ENCODE results near the gene EGFL6. TPM values are rescaled to one million over a fixed set of nuclear protein-coding genes. Genes with fewer than 3 reads are reported as not detected.
A peak's percentile ranks its signal among the peaks of the same experiment; 100 is the strongest.
"Not testable (repeated sequence)": the region's sequence is repeated elsewhere in the genome, so short reads cannot be mapped to it uniquely, and the experiment has no call there.

The EGFL6 gene
- total RNA-seq, 1 donor from 2014 or later, result 2.0 TPM

GRCh38 chrX:13662355-13662791 lies 93.0 kb downstream of the EGFL6 start:
- Mint-ChIP-seq H3K27me3 (ENCODE audit: insufficient read depth) (no peaks in the 10 kb centered on the region), H3K9me3 (no peaks in the 10 kb centered on the region), H3K36me3 (ENCODE audit: low read depth) (peaks cover 20% of the 10 kb centered on the region), H3K4me3 (no peak overlapping the region), H3K4me1 (ENCODE audit: low read depth) (peaks cover 9% of the 10 kb centered on the region), H3K27ac (no peak overlapping the region)
- DNase-seq (ENCODE audit: low spot score), result no peak
- intact Hi-C loops (cut with micrococcal nuclease), result no loop called here

DNA sequence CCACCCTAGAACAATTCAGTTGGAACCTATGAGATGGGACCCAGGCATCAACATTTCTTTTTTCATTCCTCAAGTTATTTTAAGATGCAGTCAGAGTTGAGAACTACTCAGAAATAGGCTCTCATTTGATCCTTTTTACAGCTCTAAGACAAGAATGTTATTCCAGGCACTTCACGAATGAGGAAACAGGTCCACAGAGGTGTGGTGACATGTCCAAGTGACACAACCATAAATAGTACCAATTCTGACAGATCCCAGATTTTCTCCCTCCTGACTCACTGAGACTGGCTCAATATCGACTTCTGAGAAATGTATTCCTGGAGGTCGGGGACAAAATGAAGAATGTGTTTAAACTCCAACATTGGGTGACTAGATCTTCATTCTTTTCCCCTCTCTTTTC lies 94.6 kb downstream of the EGFL6 start:
- intact Hi-C loops (cut with micrococcal nuclease), result no loop called here
- Mint-ChIP-seq H3K27ac (no peak overlapping the region), H3K27me3 (ENCODE audit: insufficient read depth) (no peaks in the 10 kb centered on the region)

GRCh38 chrX:13666836-13667235 lies 97.4 kb downstream of the EGFL6 start:
- peaks cover 13% of the 10 kb centered on the region for H3K4me1 Mint-ChIP-seq (ENCODE audit: low read depth)

More for the DNA sequence above, 94.6 kb downstream of the EGFL6 start:
- no peak overlapping the region for H3K4me3 Mint-ChIP-seq
- H3K9me3 Mint-ChIP-seq, result no peaks in the 10 kb centered on the region
- peaks cover 18% of the 10 kb centered on the region for H3K36me3 Mint-ChIP-seq (ENCODE audit: low read depth)
- DNase-seq (ENCODE audit: low spot score), result no peak
- peaks cover 3% of the 10 kb centered on the region for H3K4me1 Mint-ChIP-seq (ENCODE audit: low read depth)

GRCh38 chrX:13667919-13668318 lies 98.5 kb downstream of the EGFL6 start:
- Mint-ChIP-seq H3K27me3 (ENCODE audit: insufficient read depth) (no peaks in the 10 kb centered on the region), H3K36me3 (ENCODE audit: low read depth) (peaks cover 18% of the 10 kb centered on the region), H3K4me3 (no peak overlapping the region), H3K9me3 (no peaks in the 10 kb centered on the region), H3K27ac (no peak overlapping the region), H3K4me1 (ENCODE audit: low read depth) (peaks cover 13% of the 10 kb centered on the region)
- no peak for DNase-seq (ENCODE audit: low spot score)
- intact Hi-C loops (cut with micrococcal nuclease), result loop anchor here (5.0 kb wide), 1 partner anchor 64 kb away; the partner anchor contains the start of genes OFD1 and TRAPPC2

More at GRCh38 chrX:13666836-13667235, 97.4 kb downstream of the EGFL6 start:
- H3K27ac Mint-ChIP-seq, result no peak overlapping the region
- no peak for DNase-seq (ENCODE audit: low spot score)
- H3K9me3 Mint-ChIP-seq, result no peaks in the 10 kb centered on the region
- intact Hi-C loops (cut with micrococcal nuclease), result loop anchor here (5.0 kb wide), 1 partner anchor 65 kb away; the partner anchor contains the start of genes OFD1 and TRAPPC2
- no peak overlapping the region for H3K4me3 Mint-ChIP-seq
- peaks cover 17% of the 10 kb centered on the region for H3K36me3 Mint-ChIP-seq (ENCODE audit: low read depth)
- no peaks in the 10 kb centered on the region for H3K27me3 Mint-ChIP-seq (ENCODE audit: insufficient read depth)

- peaks cover 13% of the 10 kb centered on the region for H3K4me1 Mint-ChIP-seq (ENCODE audit: low read depth)
- H3K9me3 Mint-ChIP-seq, result no peaks in the 10 kb centered on the region
- intact Hi-C loops (cut with micrococcal nuclease), result loop anchor here (1.0 to 5.0 kb wide), 4 partner anchors 16 to 358 kb away; partner anchors contain the start of genes OFD1, RAB9A, TCEANC and TRAPPC2
- peaks cover 19% of the 10 kb centered on the region for H3K36me3 Mint-ChIP-seq (ENCODE audit: low read depth)
- H3K27ac Mint-ChIP-seq, result peak overlapping the region; percentile 90
- H3K4me3 Mint-ChIP-seq, result peak overlapping the region; percentile 47
- peak; percentile 29 for DNase-seq (ENCODE audit: low spot score)
- H3K27me3 Mint-ChIP-seq (ENCODE audit: insufficient read depth), result no peaks in the 10 kb centered on the region
These were observed 99.9 kb downstream of the EGFL6 start for GRCh38 chrX:13669246-13669737.

DNA sequence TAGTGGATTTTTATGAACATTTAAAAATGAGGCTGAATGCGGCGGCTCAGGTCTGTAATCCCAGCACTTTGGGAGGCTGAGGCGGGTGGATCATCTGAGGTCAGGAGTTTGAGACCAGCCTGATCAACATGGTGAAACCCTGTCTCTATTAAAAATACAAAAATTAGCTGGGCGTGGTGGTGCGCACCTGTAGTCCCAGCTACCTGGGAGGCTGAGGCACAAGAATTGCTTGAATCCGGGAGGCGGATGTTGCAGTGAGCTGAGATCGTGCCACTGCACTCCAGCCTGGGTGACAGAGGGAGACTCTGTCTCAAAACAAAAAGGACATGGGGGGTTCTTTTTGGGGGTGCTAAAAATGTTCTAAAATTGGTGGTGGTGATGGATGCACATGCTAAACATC lies 100.4 kb downstream of the EGFL6 start:
- not testable (repeated sequence) for H3K9me3 Mint-ChIP-seq; DNase-seq (ENCODE audit: low spot score); H3K27me3 Mint-ChIP-seq (ENCODE audit: insufficient read depth); H3K4me3 Mint-ChIP-seq
- intact Hi-C loops (cut with micrococcal nuclease), result loop anchor here (1.0 to 5.0 kb wide), 4 partner anchors 16 to 358 kb away; partner anchors contain the start of genes OFD1, RAB9A, TCEANC and TRAPPC2
- peak overlapping the region; percentile 90 for H3K27ac Mint-ChIP-seq
- peaks cover 19% of the 10 kb centered on the region for H3K36me3 Mint-ChIP-seq (ENCODE audit: low read depth)
- H3K4me1 Mint-ChIP-seq (ENCODE audit: low read depth), result peaks cover 13% of the 10 kb centered on the region

DNA sequence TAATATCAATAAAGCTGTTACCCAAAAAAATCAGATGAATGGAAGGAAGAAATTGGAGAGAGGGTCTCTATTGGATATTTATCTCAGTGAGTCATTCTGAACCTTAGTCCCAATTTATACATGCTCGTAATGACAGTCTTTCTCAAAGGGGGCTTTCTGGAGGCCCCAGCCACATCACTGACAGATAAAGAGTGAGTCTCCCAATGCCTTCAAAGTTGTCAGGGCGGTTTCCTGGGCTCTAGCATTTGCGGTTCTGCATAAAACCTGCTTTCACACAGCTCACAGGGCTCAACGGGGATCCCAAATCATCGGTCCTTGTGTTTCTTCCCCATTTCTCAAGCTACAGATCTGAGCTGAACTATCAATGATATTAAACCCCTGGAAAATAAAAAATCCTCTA lies 100.8 kb downstream of the EGFL6 start:
- no peak overlapping the region for H3K27ac Mint-ChIP-seq
- peaks cover 19% of the 10 kb centered on the region for H3K36me3 Mint-ChIP-seq (ENCODE audit: low read depth)
- intact Hi-C loops (cut with micrococcal nuclease), result no loop called here

DNA sequence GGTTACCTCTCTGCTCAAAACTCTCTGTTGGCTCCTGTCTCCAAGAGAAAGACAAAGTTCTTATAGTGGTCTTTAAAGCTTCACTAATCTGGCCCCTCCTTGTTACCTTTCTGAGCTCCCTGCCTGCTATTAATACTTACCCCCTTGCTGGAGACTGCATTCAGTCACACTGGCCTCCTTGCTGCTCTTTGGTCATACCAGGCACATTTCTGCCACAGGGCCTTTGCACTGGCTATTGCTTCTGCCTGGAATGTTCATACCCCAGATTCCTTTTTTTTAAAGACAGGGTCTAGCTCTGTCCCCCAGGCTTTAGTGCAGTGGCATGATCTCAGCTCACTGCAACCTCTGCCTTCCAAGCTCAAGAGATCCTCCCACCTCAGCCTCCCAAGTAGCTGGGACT lies 103.6 kb downstream of the EGFL6 start:
- DNase-seq (ENCODE audit: low spot score), result no peak
- H3K27me3 Mint-ChIP-seq (ENCODE audit: insufficient read depth), result no peaks in the 10 kb centered on the region
- peaks cover 13% of the 10 kb centered on the region for H3K4me1 Mint-ChIP-seq (ENCODE audit: low read depth)
- intact Hi-C loops (cut with micrococcal nuclease), result no loop called here
- peaks cover 15% of the 10 kb centered on the region for H3K36me3 Mint-ChIP-seq (ENCODE audit: low read depth)
- no peak overlapping the region for H3K4me3 Mint-ChIP-seq
- no peaks in the 10 kb centered on the region for H3K9me3 Mint-ChIP-seq
- no peak overlapping the region for H3K27ac Mint-ChIP-seq

More for the DNA sequence above, 100.8 kb downstream of the EGFL6 start:
- Mint-ChIP-seq H3K9me3 (no peaks in the 10 kb centered on the region), H3K4me1 (ENCODE audit: low read depth) (peaks cover 13% of the 10 kb centered on the region), H3K27me3 (ENCODE audit: insufficient read depth) (no peaks in the 10 kb centered on the region), H3K4me3 (no peak overlapping the region)
- no peak for DNase-seq (ENCODE audit: low spot score)

DNA sequence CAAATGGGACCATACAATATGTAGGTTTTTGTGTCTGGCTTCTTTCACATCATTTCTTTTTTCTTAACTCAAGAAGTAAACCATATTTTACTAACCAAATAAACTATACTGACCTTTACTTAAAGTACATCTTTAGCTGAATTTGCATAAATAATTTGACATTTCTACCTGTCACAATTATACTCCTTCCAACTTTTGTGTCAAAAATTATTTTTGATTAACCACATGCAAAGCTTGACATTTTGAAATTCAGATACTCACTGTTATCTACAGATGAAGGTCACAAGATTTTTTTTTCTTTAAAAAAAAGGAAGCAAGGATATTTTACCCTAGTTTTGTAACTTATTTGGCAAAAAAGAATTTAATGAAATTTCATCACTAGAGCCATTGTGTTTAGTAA lies 107.5 kb downstream of the EGFL6 start:
- H3K27me3 Mint-ChIP-seq (ENCODE audit: insufficient read depth), result no peaks in the 10 kb centered on the region
- intact Hi-C loops (cut with micrococcal nuclease), result no loop called here
- no peaks in the 10 kb centered on the region for H3K4me1 Mint-ChIP-seq (ENCODE audit: low read depth)
- no peaks in the 10 kb centered on the region for H3K9me3 Mint-ChIP-seq
- no peak for DNase-seq (ENCODE audit: low spot score)
- H3K36me3 Mint-ChIP-seq (ENCODE audit: low read depth), result peaks cover 13% of the 10 kb centered on the region
- H3K4me3 Mint-ChIP-seq, result no peak overlapping the region
- no peak overlapping the region for H3K27ac Mint-ChIP-seq

DNA sequence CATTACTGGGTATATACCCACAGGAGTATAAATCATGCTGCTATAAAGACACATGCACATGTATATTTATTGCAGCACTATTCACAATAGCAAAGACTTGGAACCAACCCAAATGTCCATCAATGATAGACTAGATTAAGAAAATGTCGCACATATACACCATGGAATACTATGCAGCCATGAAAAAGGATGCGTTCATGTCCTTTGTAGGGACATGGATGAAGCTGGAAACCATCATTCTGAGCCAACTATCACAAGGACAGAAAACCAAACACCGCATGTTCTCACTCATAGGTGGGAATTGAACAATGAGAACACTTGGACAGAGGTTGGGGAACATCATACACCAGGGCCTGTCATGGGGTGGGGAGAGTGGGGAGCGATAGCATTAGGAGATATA lies 110.3 kb downstream of the EGFL6 start:
- intact Hi-C loops (cut with micrococcal nuclease); H3K4me1 Mint-ChIP-seq (ENCODE audit: low read depth): not testable (repeated sequence)

GRCh38 chrX:13681595-13681994 lies 112.2 kb downstream of the EGFL6 start:
- Mint-ChIP-seq H3K4me3 (no peak overlapping the region), H3K9me3 (no peaks in the 10 kb centered on the region), H3K4me1 (ENCODE audit: low read depth) (peaks cover 10% of the 10 kb centered on the region), H3K27ac (no peak overlapping the region), H3K36me3 (ENCODE audit: low read depth) (peaks cover 12% of the 10 kb centered on the region), H3K27me3 (ENCODE audit: insufficient read depth) (no peaks in the 10 kb centered on the region)
- intact Hi-C loops (cut with micrococcal nuclease), result no loop called here
- DNase-seq (ENCODE audit: low spot score), result no peak

More for the DNA sequence above, 110.3 kb downstream of the EGFL6 start:
- not testable (repeated sequence) for DNase-seq (ENCODE audit: low spot score); H3K27ac Mint-ChIP-seq; H3K36me3 Mint-ChIP-seq (ENCODE audit: low read depth); H3K9me3 Mint-ChIP-seq; H3K4me3 Mint-ChIP-seq; H3K27me3 Mint-ChIP-seq (ENCODE audit: insufficient read depth)

Data from activated T-helper 1 cell treated with anti-CD3 and anti-CD28 coated beads, Interleukin-12 subunit alpha, Interleukin-12 subunit beta, Interleukin-2, Interleukin-4 antibody, amounts not matched to agents 30 ng/mL and 10 ng/mL and 1 ng/mL, durations not matched to agents 14 hours and 24 hours and 36 hours (primary cell).